ENCODE results near the gene SMARCA1.

Gene SMARCA1

DNA sequence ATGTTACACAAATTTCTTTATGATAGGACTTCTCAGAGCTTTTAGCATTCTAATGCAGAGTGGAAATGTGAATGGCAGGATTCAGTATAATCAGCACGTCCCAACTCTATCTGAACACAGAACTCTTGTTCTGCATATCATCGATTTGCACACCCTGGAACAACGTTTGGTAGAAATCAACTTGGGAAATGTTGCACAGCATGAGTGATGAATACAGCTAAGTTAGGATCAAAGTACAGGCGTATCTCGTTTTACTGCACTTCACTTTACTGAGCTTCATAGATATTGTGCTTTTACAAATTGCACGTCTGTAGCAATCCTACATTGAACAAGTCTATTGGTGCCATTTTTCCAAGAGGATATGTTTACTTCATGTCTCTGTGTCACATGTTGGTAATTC is 70.8 kb downstream of the SMARCA1 start:
- DNase-seq (ENCODE audit: low read depth in 2 of 2) = no peak

DNA sequence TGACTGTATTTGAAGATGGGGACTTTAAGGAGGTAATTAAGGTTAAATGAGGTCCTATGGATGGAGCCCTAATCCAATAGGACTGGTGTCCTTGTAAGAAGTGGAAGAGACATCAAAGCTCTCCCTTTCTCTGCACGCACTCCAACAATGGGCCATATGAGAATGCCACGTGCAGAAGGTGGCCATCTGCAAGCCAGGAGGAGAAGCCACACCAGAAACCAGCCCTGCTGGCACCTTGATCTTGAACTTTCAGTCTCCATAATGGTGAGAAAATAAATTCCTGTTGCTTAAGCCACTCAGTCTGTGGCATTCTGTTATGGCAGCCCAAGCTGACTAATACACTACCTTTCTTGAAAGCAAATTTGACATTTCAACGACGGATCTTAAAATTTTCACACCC is 73.2 kb downstream of the SMARCA1 start:
- DNase-seq (ENCODE audit: low read depth in 2 of 2) = no peak

DNA sequence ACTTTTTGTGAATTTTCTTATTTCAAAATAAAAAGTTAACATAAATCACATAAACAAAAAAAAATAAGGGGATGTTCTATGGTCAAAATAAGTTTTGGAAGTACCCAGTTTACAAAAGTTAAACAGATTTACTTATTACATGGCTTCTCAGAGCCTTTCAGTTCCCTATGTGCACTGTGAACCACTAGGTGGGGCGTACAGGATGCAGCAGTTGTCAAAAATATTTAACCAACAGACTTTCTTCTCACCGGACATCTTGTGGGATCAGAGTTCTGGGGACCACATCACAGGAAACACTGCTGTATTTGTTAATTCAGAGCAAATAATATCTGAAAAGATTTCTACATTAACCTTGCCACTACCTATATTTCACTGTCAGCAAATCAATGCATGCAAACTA is 74.1 kb downstream of the SMARCA1 start:
- DNase-seq (ENCODE audit: low read depth in 2 of 2) = no peak

DNA sequence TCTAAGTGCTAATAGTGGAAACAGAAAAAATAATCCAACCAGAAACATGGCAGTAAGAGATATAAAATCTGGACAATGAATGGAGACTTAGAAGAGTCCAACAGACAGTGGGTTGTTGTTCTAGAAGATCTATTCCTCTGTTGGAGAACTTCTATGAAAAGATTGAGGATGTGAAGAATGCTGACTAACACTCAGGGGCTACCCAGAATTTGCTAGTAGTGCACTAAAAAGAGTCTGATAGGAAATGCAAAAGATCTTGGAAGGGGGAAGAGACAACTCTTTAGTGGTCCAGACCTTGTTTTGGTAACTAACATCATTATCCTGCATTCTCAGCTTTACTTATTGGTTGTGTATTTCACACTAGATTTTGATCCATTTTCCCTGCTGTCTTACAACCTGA is 77.9 kb downstream of the SMARCA1 start:
- no peak for DNase-seq (ENCODE audit: low read depth in 2 of 2)

DNA sequence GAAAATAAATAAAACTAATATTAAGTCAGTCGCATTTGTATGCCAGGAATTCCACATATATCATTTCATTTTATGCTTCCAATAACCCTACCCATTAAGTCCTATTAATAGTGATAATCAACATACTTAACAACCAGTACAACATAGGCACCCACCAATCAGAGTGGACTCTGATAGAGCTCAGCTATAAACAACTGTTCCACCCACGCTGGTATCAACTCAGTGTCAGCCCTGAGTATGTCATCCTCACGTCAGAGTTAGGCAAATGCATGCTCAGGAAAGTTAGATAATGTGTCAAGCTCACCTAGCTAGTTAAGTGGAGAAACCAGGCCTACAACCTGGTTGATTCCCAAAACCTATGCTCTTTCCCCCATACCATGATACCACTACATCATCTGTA is 89.3 kb downstream of the SMARCA1 start:
- DNase-seq (ENCODE audit: low read depth in 2 of 2) = no peak

DNA sequence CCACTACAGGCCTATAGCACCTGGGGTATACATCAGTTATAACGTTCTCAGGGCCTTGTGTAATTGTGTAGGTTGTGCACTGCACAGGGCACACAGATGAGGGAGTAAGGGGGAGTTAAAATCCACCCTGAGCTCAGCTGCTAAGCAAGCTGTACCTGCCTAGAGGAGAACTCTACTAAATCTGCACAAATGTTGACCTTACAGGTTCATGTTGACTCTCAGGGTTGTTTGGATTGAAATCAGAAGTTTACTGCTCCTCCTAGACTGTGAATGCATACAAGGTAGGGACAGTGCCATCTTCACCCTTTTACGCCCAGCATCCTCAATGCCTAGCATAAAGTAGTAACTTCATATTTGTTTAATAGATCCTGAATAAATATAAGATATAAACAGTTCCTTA is 89.8 kb downstream of the SMARCA1 start:
- no peak for DNase-seq (ENCODE audit: low read depth in 2 of 2)

DNA sequence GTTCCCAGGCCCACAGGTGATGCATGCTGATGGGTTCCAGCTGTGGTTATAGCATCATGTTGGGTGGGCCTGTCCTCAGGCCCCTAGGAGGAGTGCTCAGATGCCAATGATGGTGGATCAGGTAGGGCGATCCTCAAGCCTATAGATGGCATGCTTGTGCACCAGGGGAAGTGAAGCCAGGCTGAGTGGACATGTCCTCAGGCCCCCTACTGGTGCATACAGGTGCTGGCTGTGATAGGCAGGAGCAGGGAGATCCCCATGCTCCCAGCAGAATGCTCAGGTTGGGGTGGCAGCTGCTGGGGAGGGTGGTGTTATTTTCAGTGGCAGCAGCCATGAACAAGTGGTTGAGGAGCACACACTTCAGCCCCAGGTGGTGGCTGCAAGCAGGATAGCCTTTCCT is 96.0 kb downstream of the SMARCA1 start:
- no peak for DNase-seq (ENCODE audit: low read depth in 2 of 2)

DNA sequence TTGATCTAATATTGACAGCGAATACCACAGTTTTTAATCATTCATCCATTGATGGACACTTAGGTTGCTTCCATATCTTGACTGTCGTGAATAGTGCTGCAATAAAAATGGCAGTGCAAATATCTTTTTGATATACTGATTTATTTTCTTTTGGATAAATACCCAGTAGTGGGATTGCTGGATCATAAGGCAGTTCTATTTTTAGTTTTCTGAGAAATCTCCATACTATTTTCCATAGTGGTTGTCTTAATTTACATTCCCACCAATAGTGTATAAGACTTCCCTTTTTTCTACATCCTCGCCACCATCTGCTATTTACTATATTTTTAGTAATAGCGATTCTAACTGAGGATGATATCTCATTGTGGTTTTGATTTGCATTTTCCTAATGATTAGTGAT is 100.1 kb downstream of the SMARCA1 start:
- DNase-seq (ENCODE audit: low read depth in 2 of 2) = no peak

DNA sequence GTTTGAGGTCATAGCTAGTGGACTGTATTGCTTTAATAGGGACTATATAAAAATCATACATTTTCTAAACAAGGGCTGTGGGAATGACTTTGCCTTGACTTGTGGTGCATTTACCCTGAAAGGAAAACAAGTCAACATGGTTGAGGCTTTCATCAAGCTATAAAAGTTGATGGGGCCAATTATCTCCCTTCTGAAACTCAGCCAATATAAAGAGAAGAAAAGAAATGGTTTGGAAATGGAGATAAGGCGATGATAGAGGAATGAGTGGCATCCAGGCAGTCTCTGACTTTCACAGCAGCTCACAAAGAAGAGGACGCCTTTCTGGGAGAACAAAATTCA is 118.7 kb downstream of the SMARCA1 start:
- DNase-seq (ENCODE audit: low read depth in 2 of 2) = no peak

DNA sequence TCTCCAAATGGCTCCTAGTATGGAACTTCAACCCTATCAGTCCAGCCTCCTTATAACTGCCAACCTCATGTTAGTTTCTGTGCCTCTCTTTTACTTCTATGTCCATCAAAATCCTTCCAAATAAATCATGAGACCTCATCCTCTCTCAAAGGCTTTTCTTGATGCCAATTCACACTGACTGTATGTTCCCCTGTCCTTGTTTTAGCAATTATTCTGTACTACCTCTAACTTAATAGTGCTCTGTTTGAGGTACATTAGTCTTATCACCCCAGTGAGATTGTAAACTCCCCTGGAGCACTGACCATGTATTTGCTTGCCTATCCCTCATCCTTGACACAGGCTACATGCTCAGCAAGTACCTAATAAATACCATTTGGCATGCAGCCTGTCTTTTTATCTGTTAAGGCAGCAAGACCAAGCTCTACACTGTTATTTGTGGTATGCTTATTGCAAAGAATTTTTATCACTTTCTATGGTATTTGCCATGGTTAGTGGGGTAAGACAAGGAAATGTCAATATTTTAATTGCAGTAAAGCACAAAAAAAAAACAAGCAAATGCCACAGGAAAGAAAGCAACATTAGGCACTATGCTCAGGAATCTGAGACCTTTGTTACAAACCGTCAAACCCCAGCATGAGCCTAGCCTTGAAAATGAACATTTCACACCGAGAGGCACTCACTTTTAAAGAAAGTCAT is 119.2 kb downstream of the SMARCA1 start:
- no peak for DNase-seq (ENCODE audit: low read depth in 2 of 2)
